Middle frontal gyrus (tissue), 1 donor: ENCODE data around the gene ATP2B2.

ENCODE experiments used
- DNase-seq: peaks from one replicate; pipeline ENCODE4 v3.0.0-alpha.2; 2015; ENCODE audit warnings: low spot score; ENCODE audit errors: extremely low spot score

The ATP2B2 gene

DNA sequence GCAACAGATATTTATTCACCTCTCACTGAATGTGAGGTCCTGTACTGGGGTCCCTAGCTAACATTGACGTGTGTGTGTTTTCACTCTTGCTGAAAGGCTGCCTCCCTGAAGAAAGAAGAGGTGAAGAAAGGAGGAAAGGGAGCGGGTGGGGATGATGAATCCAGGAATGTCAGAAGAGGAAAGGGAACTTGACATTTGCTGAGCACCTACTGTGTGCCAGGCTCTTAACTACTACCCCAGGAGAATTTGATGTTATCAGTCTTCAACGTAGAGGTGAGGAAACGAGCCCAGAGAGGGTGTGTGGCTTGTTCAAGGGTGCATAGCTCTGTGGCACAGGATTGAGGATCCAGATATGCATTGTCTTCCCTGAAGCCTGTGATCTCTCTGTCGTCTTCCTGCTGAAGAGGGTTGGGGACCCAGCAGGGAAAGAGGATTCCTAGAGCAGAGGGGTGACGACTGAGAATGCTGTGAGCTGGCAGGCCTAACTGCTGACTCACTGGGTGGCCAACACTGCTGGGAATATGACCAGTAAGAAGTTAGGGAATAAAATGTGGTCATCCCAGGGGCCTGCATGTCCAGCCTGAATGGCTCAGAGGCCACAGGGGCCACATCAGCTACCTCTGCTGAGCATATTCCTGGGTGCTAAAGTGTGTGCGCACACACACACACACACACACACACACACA lies 6.6 kb upstream of the ATP2B2 start:
- no peak for DNase-seq

- no peak for DNase-seq
Measured at GRCh38 chr3:10510743-10511432, 5.5 kb upstream of the ATP2B2 start.

DNA sequence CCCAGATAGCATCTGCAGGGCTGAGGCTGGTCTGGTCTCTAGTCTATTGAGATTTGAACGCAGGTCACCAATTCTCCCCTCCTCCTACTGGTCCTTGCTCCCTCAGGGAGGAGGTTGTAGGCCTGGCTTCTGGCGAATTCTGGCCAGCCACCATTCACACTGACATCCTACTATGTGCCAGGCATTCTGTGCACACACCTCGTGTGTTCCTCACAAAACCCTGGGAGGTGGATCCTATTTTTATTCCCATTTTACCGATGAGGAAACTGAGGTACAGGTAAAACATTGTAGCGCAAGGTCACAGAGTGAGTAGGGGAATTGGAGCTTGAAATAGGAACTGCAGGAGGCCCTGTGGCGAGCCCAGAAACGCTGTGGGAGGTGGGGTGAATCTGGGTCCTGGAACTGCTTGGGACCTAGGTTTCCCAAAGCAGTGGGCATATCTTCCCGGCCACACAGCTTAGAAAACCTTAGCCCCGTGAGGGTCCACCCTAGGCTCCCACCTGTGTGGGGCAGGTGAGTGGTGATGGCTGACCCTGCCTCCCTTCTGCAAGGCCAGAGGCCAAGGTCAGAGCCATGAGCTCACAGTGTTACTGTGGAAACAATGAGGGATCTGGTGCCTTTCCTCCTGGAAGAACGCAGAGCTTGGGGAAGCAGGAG lies 4.8 kb upstream of the ATP2B2 start:
- no peak for DNase-seq

DNA sequence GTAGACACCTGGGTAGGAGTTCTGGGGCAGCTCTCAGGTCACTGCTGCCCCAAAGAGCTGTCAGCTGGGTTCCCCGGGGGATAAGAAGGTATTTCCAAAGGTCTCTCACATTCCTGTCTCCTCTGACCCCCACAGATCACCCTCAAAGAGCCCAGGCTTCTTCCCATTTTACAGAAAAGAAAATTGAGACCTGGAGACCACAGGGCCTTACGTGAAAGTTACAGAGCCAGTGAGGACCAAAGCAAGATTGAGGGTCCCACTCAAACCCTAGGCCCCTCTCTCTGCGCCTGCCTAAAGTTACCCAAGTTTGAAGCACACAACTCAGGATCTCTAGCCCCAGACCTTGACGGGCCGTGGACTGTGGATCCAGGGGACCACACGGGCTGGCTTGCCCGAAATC lies 3.9 kb upstream of the ATP2B2 start:
- no peak for DNase-seq

DNA sequence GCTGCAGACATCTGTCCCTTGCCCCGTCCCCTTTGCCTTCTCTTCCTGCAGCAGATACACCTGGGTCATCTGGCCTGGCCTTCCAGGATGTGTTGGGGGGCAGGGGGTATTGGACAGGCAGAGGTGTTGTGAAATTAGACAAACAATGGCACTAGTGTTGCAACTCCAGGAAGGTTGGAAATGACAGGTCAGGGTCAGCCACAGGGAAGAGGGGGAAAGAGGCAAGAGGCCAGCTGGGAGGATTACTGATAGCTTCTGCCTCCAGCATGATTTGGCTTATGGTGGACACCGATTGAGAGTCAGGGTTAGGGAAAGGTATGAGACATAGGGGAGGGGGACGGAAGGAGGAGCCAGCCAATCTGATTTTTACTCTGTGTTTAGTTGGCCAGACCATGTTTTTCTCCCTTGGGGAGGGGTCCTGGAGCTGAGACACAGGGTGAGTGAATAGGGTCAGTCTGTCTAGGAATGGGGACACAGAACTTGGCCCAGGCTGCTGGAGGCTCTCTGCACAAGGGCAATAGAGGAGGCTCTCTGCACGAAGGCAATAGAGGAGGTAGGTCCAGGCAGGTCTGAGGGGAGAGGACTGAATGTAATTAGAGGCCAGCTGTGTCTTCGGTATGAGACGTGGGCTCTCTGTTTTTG lies 3.4 kb upstream of the ATP2B2 start:
- DNase-seq = no peak

GRCh38 chr3:10508235-10508618 lies 2.8 kb upstream of the ATP2B2 start:
- no peak for DNase-seq

DNA sequence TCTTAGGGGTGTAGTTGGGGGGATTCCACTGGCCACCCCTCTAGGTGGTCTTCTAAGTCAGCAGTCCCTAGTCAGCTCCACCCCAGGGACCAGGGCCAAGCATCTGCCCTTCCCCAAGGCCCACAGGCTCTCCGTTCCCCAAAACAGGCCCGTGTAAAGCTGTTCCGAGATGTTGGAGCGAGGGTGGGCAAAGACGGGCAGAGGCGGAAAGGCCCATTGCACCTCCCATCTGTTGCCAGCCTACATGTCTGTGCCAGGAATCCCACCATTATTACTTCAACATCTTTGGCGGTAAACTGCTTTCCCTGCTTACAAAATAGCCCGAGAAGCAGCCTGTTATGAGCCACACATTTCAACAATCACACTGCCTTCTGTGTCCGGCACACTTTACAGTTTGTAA lies 1.9 kb upstream of the ATP2B2 start:
- no peak for DNase-seq

DNA sequence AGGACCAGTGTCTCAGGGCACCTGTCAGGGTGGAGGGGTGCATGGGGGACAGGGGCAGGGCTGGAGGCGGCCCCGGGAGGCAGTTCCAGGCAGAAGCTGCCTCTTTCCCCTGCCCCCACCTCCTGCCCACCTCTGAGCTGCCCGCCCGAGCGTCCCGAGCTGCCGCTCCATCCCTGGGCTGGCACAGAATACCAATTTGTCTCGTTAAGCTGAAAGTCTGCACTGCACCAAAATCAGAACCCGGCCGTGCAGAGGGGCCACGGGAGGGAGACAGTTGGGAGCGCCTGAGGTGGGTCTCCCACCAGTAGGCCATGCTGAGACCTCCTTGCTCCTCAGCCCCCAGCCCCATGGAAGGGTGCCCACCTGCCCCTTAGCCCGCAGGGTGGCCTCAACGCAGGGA lies 1.3 kb upstream of the ATP2B2 start:
- DNase-seq = no peak

DNA sequence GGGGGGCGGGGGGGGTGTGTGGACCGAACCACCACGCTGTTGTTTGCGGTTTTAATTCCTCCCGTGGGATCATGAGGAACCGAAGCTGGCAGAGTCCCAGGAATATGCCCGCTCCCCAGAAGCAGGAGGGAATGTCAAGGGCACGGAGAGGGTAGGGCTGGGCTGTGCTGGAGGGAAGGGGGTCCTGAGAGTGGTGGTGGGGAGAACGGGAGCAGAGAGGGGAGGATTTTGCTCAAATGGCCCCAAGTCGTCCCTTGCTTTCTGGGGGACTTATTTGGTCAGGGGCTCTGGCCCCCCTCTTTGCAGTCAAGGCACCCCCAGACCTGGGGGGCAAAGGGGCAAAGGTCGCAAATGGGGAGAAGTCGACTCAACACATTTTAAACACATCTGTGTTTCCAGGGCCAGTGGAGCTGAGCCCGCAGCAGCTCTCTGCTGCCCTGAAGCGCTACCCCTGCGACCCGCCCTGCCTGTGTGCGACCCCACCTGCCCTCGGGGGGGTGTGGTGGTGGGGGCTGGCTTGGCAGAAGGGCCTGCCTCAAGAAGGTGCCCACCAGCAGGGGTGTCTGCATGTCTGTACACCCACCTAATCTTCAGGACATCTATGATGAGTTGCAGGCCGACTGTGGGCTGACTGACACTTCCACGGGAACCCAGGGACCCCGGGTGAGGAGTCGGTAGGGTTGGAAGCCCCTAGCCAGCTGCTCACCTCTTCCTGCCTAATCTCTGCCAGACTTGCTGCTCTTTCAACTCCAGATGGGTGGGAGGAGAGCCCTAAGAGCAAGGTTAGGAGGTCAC lies 602 bp upstream of the ATP2B2 start:
- DNase-seq = no peak

DNA sequence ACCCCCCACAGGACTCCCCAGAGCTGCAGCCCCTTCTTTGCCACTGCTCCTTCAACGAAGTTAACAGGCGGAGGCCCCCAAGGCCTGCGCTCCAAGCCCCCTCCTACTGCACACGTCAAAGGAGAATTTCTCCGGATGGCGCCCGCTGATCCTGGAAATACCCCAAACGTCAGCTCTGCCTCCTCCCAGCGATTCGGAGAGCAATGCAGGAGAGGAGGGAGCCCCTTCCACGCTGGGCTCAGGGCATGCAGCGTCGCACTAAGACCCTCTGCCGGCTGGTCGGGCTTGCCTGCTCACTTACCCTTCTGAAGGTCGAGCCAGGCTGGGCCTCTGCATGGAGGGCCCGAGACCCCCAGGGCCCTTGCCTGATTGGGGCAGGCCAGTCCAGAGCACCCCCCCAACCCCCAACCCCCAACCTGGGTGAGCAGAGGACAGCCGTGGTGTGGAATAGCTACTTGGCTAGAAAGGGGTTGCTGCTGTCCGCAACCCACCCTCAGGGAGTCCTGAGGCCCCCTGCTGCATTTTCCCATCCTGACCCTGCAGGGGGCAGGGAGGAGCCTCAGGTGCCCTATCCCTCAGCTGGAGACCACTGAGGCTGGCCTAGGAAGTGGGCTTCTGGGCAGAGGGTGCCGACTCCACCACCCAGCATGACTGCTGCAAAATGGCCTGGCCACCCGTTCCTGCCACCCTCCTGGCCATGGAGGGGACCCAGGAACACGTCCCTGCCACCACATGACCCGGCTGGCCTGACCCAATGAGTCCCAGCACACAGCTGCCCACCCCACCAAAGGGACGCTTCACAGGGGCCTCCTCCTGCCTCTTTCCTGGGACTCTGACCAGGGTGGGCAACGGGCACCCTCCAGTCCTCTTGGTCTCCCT lies 976 bp downstream of the ATP2B2 start:
- DNase-seq = no peak

- DNase-seq = no peak
Measured at GRCh38 chr3:10503217-10503796, 2.1 kb downstream of the ATP2B2 start.

DNA sequence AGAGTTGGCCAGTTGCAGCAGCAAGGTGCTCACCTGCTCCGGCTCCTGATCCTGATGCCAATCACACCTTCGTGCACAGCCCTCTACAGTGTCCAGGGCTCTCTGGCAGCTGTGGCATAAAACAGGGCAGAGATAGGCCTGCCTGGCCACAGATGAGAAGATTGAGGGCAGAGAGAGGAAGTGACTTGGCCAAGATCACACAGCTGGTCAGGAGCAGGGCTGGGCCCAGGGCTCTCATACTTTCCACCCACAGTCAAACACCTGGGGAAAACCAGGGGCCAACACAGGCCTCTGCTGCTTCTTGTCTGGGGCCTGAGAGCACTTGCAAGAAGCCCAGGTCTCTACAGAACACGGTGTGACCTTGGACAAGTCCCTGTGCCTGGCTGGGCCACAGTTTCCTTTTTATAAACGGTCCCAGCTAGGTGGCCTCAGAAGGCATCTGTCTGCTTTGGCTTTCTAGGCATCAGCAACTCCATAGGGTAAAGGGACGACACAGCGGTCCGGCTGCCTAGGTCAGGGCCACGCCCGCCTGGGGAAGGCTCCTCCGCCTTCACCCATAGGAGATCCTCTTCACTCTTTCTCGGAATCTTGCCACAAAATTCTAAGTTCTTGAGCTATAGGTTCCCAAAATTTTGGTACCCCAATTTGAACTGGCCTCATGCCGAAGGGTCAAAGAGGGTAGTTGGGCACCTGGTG lies 3.1 kb downstream of the ATP2B2 start:
- no peak for DNase-seq

- no peak for DNase-seq
Measured at GRCh38 chr3:10501664-10502052, 3.7 kb downstream of the ATP2B2 start.

- DNase-seq = no peak
Measured at GRCh38 chr3:10500717-10501663, 4.4 kb downstream of the ATP2B2 start.

GRCh38 chr3:10498271-10498670 lies 7.1 kb downstream of the ATP2B2 start:
- DNase-seq = no peak

GRCh38 chr3:10497439-10497838 lies 7.9 kb downstream of the ATP2B2 start:
- no peak for DNase-seq

DNA sequence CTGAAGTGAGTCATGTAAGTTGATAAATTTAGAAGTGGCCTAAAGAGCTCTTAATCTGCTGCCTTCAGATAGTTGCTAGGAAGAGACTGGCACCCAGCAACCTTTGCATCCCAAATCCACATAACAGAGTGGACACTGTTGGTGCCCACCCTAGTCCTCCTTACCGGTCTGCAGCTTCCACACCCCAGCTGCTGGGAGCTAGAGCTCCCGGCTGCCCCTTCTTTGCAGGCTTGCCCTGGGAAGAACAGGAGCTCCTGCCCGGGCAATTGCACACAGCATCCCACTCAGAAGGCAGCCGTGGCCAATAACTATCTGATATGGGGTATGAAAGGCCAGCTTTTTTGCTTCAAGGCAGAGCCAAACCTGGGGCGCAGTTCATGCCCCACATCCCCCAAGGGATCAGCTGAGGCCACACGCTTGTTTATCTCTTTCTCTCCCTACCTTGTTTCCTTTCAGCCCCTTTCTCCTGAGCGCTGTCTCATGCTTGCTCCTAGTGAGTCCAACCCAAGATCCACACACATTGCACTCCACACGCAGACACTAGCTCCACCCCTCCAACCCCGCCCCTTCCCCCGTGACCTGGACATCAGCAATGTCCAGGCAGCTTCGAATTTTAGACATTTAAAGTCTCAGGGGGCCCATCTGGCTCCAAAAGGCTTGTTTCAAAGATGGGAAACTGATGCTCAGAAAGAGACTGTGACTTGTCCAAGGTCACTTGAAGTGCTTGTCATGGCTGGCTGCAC lies 9.1 kb downstream of the ATP2B2 start:
- DNase-seq = no peak

DNA sequence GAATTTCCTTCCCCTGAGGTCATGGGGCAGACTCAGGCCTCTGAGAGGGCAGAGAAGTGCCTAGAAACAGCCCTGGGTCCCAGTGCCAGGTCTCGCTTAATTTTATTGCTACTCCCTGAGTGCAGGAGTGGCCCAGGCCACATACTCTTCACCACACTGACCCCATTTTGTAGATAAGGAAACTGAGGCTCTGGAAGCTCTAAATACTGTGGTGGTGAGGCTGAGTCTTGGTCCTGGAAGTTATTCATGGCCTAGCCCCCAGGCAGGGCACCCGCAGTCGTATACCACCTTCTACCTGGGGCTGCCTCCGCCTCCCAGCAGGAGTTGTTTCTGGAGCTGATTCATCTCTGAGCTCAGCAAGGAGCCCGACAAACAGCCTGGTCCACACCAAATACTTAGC lies 9.8 kb downstream of the ATP2B2 start:
- no peak for DNase-seq
